Skeletal muscle satellite cell (primary cell): ENCODE results near the gene MIXL1.
"Not testable (repeated sequence)": the region's sequence is repeated elsewhere in the genome, so short reads cannot be mapped to it uniquely, and the experiment has no call there.

ENCODE experiments used
- H3K27me3 ChIP-seq: 2 replicates; pipeline ENCODE4 v1.7.0; 2013; ENCODE audit warnings: low read length; ENCODE audit not compliant: control insufficient read depth, insufficient read depth
- H3K36me3 ChIP-seq: 2 replicates; pipeline ENCODE4 v1.7.0; 2013; ENCODE audit warnings: mild to moderate bottlenecking, control low read depth, low read length; ENCODE audit not compliant: insufficient read depth
- H3K4me1 ChIP-seq: 2 replicates; pipeline ENCODE4 v1.7.0; 2013; ENCODE audit warnings: low read length; ENCODE audit not compliant: control insufficient read depth, insufficient read depth
- H3K4me2 ChIP-seq: 2 replicates; pipeline ENCODE4 v1.7.0; 2013; ENCODE audit warnings: mild to moderate bottlenecking, low read length
- H3K4me3 ChIP-seq: 2 replicates; pipeline ENCODE4 v1.7.0; 2013; ENCODE audit warnings: low read length
- H3K9ac ChIP-seq: 2 replicates; pipeline ENCODE4 v1.7.0; 2013; ENCODE audit warnings: mild to moderate bottlenecking, low read depth, low read length, moderate library complexity
- H3K9me3 ChIP-seq: replicated peaks from 2 replicates; pipeline ENCODE4 v1.7.0; 2013; ENCODE audit warnings: mild to moderate bottlenecking, control low read depth, low read length

The MIXL1 gene

GRCh38 chr1:226202246-226202645 is 21.2 kb upstream of the MIXL1 start:
- no peak overlapping the region for H3K9ac ChIP-seq
- H3K27me3 ChIP-seq, result peaks cover 20% of the 10 kb centered on the region
- H3K4me2 ChIP-seq, result no peak overlapping the region
- H3K9me3 ChIP-seq, result no peaks in the 10 kb centered on the region
- no peak overlapping the region for H3K4me3 ChIP-seq
- H3K36me3 ChIP-seq, result no peaks in the 10 kb centered on the region
- no peaks in the 10 kb centered on the region for H3K4me1 ChIP-seq

GRCh38 chr1:226202666-226203065 is 20.8 kb upstream of the MIXL1 start:
- not testable (repeated sequence) for H3K4me3 ChIP-seq, H3K9me3 ChIP-seq, H3K4me1 ChIP-seq, H3K9ac ChIP-seq, H3K4me2 ChIP-seq, H3K36me3 ChIP-seq
- H3K27me3 ChIP-seq, result peaks cover 20% of the 10 kb centered on the region

GRCh38 chr1:226203240-226203639 is 20.2 kb upstream of the MIXL1 start:
- Histone ChIP-seq H3K27me3 (peaks cover 20% of the 10 kb centered on the region), H3K36me3 (no peaks in the 10 kb centered on the region), H3K9ac (no peak overlapping the region), H3K4me1 (no peaks in the 10 kb centered on the region), H3K4me3 (no peak overlapping the region), H3K9me3 (no peaks in the 10 kb centered on the region), H3K4me2 (no peak overlapping the region)

GRCh38 chr1:226203655-226204054 is 19.8 kb upstream of the MIXL1 start:
- H3K9ac ChIP-seq, result no peak overlapping the region
- H3K9me3 ChIP-seq, result no peaks in the 10 kb centered on the region
- no peak overlapping the region for H3K4me3 ChIP-seq
- H3K4me1 ChIP-seq, result no peaks in the 10 kb centered on the region
- H3K36me3 ChIP-seq, result no peaks in the 10 kb centered on the region
- no peak overlapping the region for H3K4me2 ChIP-seq
- H3K27me3 ChIP-seq, result peaks cover 24% of the 10 kb centered on the region

- Histone ChIP-seq H3K9me3 (no peaks in the 10 kb centered on the region), H3K4me3 (no peak overlapping the region), H3K36me3 (no peaks in the 10 kb centered on the region), H3K4me2 (no peak overlapping the region), H3K9ac (no peak overlapping the region), H3K4me1 (no peaks in the 10 kb centered on the region), H3K27me3 (peaks cover 30% of the 10 kb centered on the region)
Measured at GRCh38 chr1:226204198-226204597, 19.3 kb upstream of the MIXL1 start.

- Histone ChIP-seq H3K9me3 (no peaks in the 10 kb centered on the region), H3K27me3 (peaks cover 28% of the 10 kb centered on the region), H3K4me3 (no peak overlapping the region), H3K4me1 (no peaks in the 10 kb centered on the region), H3K36me3 (no peaks in the 10 kb centered on the region), H3K4me2 (no peak overlapping the region), H3K9ac (no peak overlapping the region)
Measured at GRCh38 chr1:226207048-226207447, 16.4 kb upstream of the MIXL1 start.

GRCh38 chr1:226209307-226210059 is 14.0 kb upstream of the MIXL1 start:
- H3K4me3 ChIP-seq, result no peak overlapping the region
- H3K36me3 ChIP-seq, result no peaks in the 10 kb centered on the region
- H3K4me1 ChIP-seq, result no peaks in the 10 kb centered on the region
- no peak overlapping the region for H3K4me2 ChIP-seq
- no peak overlapping the region for H3K9ac ChIP-seq
- H3K27me3 ChIP-seq, result peaks cover 28% of the 10 kb centered on the region
- no peaks in the 10 kb centered on the region for H3K9me3 ChIP-seq

GRCh38 chr1:226210571-226211176 is 12.8 kb upstream of the MIXL1 start:
- Histone ChIP-seq H3K4me2 (no peak overlapping the region), H3K36me3 (no peaks in the 10 kb centered on the region), H3K9ac (no peak overlapping the region), H3K4me3 (no peak overlapping the region), H3K27me3 (peaks cover 28% of the 10 kb centered on the region), H3K9me3 (no peaks in the 10 kb centered on the region), H3K4me1 (no peaks in the 10 kb centered on the region)

GRCh38 chr1:226211181-226211821 is 12.2 kb upstream of the MIXL1 start:
- Histone ChIP-seq H3K36me3 (no peaks in the 10 kb centered on the region), H3K4me3 (no peak overlapping the region), H3K4me1 (no peaks in the 10 kb centered on the region), H3K9ac (no peak overlapping the region), H3K27me3 (peaks cover 27% of the 10 kb centered on the region), H3K9me3 (no peaks in the 10 kb centered on the region), H3K4me2 (no peak overlapping the region)

- Histone ChIP-seq H3K4me2 (no peak overlapping the region), H3K36me3 (no peaks in the 10 kb centered on the region), H3K9ac (no peak overlapping the region), H3K9me3 (no peaks in the 10 kb centered on the region), H3K4me3 (no peak overlapping the region), H3K4me1 (no peaks in the 10 kb centered on the region), H3K27me3 (peaks cover 25% of the 10 kb centered on the region)
Measured at GRCh38 chr1:226212545-226212944, 10.9 kb upstream of the MIXL1 start.

GRCh38 chr1:226215239-226215638 is 8.2 kb upstream of the MIXL1 start:
- Histone ChIP-seq H3K27me3 (peaks cover 10% of the 10 kb centered on the region), H3K9me3 (no peaks in the 10 kb centered on the region), H3K4me2 (no peak overlapping the region), H3K9ac (no peak overlapping the region), H3K36me3 (no peaks in the 10 kb centered on the region), H3K4me1 (no peaks in the 10 kb centered on the region), H3K4me3 (no peak overlapping the region)
